ENCODE results near the gene RAB20.

RAB20 gene

DNA sequence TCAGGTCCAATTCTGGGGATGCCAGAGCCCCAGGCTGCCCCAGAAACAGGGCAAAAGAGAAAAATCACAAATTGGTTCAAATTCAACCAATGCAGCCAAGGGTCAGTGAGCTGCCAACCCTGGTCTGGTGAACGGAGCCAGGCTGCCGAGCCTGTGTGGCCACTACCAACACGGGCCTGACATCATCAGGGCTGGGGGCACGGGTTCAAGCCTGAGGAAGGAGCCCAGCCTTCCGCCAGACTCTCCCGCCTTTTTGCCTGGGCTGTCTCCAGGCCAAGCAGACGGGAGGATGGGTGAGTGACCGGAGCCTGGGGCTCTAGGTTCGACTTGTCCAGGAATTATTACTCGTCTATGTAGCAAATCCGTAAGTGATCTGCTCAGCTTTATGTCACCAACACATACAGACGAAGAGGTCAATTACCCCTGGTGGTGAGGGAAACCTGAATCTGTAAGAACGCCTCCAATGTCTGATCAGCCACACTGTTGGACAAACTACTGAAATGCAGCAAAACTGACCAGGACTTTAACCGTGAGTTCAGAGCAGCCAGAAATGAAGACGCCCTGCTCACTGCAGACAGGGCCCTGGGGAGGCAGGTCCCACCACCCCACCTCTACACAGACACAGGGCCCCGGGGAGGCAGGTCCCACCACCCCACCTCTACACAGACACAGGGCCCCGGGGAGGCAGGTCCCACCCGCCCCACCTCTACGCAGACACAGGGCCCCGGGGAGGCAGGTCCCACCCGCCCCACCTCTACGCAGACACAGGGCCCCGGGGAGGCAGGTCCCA lies 31.8 kb downstream of the RAB20 start:
- peak in 2 of 56 donors; percentile 36 to 44 for DNase-seq

GRCh38 chr13:110528911-110529310 lies 32.6 kb downstream of the RAB20 start:
- DNase-seq, result no peak

DNA sequence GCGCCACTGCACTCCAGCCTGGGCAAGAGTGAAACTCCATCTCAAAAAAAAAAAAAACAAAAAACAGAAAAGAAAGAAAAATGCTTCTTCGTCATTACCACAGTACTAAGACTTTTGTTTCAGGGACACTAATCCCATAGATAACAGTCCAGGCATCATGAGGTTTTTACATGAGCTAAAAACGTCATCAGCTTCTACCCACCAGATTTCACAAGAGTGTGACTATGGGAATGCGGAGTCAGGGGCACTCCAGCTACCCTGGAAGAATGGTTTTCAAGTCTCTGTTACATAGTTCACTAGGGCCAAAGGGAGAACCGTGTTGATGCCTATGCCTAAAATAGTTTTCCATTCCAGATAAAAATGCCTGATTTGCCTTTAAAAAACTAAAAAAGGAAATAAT lies 33.2 kb downstream of the RAB20 start:
- no peak for DNase-seq

- DNase-seq, result no peak
Observed at GRCh38 chr13:110525328-110526319, 35.9 kb downstream of the RAB20 start.

DNA sequence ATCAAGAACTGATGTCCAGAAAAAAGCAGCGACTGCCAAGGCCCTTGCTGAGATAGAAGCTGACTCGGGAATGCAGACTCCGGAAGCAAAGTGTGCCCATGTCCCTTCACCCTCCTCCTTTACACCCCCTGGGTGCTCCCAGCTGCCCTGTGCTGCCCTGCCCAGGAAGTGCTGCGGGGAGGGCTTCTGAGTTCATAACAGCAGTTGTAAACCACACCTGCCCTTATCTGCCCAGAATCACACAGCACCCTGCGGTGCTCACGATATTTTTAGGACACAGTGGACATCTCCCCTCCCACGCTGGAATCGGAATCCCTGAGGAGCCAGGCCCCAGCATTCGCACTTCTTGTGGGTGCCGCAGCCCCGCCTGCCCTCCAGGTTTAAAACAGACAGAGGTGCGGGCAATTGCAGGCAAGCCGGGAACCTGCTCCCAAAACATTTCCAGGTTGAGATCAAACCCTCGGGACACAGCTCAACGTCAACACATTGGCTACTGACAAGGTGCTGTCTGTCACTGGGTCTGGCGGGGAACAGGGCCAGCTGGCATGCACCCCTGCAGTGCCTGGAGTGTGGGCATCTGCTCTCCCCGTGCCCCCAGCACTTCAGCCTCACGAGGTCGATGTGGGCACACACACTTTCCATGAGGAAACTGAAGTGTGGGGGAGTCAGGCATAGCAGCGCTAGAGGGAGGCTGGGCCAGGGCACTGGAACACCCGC lies 36.8 kb downstream of the RAB20 start:
- DNase-seq, result no peak

GRCh38 chr13:110523838-110524540 lies 37.5 kb downstream of the RAB20 start:
- no peak for DNase-seq

- DNase-seq, result no peak
Observed at GRCh38 chr13:110523180-110523579, 38.3 kb downstream of the RAB20 start.

DNA sequence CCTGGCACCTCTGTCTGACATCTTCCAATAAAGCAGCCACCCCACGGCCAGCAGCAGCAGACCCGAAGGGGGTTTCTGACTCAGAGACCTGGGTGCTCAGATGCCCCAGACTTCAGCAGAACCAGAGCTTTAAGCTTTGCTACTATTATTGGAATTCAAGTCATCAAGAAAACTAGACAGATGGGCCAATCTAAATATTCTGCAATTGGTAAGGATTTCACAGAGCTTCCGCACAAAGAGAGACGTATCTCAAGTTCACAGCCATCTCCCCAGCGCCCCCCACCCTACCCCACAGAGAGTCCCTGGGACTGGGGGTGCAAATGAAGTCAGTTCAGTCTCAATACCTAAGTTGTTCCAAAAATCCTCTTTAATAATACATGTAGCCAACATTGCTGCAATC lies 38.8 kb downstream of the RAB20 start:
- DNase-seq, result no peak

DNA sequence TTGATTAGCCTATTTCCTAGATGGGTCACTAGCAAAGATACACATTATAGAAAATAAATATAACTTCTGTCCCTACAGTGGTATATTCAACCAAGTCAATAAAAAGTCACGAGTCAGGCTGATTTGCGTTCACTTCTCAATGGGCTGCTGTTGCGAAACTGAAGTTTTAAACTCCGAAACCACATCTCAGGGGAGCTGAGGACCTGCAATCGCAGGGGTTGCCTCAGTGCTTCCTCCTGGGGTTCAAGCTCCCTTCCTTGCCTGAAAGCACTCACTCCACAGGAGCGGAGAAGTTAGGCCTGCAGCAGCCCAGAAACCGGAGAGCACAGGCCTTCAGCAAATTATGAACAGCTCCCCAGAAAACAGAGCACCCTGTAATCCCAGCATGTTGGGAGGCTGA lies 39.6 kb downstream of the RAB20 start:
- DNase-seq, result no peak

DNA sequence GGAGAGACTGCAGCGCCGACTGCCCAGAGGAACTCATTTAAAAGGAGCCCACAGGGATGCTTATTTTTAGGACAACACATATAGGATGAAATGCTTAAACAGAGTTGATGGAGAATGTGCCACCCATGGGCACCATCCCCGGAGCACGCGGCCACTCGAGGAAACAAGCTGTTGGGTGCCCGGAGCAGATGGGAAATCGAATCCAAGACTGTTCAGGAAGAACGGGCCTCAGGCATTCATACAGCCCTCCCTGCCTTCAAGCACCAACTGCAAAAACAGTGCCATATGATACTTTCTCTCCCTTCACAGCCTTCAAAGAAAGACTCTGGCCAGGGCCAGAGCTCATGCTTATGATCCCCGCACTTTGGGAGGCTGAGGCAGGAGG lies 40.2 kb downstream of the RAB20 start:
- DNase-seq, result no peak

DNA sequence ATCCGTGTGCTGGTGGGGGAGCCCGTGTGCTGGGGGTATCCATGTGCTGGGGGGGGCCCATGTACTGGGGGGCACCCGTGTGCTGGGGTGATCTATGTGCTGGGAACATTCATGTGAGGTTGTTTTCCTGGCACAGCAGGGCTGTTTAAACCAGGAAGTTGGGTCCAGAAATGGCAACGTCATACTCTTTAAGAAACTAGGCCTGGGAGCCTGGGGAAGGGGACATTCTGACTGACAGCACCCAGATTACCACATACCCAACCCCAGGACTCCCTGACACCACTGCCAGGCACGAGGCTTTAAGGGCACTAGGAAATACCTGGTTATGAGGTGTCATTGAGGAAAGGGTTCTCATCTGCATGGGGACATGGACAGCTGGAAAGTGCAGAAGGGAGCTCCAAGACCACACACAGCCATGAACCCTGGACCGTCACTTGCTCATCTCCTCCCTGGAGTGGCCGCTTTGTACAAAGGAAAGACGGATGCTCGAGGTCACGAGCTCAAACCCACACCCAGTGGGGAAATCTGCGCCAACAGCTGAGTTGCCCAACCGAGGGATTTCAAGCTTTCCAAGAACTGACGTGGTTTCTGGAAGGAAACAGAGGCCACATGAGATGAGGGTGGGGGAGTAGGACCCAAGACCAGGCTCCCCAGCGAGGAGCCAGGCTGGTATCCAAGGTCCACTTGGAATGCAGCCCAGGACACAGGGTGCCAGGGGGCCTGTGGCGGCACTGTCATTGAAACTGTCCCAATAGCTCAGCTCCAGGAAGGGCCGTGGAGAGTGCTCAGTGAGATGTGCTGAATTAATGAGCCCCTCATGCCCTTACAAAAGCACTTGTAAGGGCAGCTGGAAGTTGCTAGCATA lies 40.9 kb downstream of the RAB20 start:
- DNase-seq, result peak in 52 of 56 donors; percentile 8 to 88 (median 66)

DNA sequence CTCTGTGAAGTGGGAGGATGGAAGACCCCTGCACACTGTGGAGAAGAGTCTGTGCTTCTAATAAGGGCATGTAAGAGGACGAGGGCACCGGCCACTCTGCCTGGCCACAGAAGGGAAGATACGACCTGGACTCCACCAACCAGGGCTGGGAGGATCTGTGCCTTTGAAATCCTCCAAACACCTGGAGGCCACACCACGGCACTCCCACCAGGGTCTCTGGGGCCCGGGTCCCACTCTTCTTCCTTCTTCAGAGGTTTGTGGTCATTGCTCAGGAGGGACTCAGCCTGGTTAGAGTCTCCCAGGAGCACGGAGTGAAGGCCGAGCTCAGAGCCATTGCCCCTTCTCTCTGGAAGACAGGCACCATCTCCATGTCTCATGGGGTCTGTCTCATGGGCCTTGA lies 42.0 kb downstream of the RAB20 start:
- no peak for DNase-seq

GRCh38 chr13:110519046-110519445 lies 42.5 kb downstream of the RAB20 start:
- DNase-seq, result no peak

GRCh38 chr13:110518571-110518970 lies 43.0 kb downstream of the RAB20 start:
- no peak for DNase-seq

- DNase-seq, result no peak
Observed at GRCh38 chr13:110518226-110518525, 43.3 kb downstream of the RAB20 start.

GRCh38 chr13:110517505-110518225 lies 43.9 kb downstream of the RAB20 start:
- DNase-seq, result no peak

- no peak for DNase-seq
Observed at GRCh38 chr13:110516500-110516899, 45.0 kb downstream of the RAB20 start.

GRCh38 chr13:110512198-110512740 lies 49.3 kb downstream of the RAB20 start:
- DNase-seq, result no peak

DNA sequence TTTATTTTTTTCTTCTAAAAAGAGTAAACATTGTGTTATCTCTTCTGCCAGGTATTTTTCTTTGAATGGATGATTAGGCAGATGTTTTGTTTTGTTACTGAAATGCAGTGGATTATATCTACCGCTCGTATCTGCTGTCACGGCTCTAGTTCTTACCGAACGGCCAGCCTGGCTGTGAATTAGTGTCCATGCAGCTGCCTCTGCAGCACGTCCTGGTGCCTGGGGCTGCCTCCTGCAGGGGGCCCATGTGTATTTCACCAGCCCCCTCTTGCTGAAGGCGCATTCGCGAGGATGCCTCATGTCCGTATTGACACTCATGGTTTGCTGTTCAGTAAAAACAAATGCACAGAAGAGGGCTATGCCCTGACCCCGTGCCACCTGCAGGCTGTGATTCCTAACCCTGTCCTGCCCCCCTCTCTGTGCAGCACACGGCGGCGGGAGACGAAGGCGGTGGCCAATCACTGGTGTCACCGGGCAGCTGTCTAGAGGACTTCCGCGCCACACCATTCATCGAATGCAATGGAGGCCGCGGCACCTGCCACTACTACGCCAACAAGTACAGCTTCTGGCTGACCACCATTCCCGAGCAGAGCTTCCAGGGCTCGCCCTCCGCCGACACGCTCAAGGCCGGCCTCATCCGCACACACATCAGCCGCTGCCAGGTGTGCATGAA lies 49.9 kb downstream of the RAB20 start:
- no peak for DNase-seq

All from amygdala (tissue), 56 donors.